ENCODE measurements around the gene ZNF385C.

Gene ZNF385C

DNA sequence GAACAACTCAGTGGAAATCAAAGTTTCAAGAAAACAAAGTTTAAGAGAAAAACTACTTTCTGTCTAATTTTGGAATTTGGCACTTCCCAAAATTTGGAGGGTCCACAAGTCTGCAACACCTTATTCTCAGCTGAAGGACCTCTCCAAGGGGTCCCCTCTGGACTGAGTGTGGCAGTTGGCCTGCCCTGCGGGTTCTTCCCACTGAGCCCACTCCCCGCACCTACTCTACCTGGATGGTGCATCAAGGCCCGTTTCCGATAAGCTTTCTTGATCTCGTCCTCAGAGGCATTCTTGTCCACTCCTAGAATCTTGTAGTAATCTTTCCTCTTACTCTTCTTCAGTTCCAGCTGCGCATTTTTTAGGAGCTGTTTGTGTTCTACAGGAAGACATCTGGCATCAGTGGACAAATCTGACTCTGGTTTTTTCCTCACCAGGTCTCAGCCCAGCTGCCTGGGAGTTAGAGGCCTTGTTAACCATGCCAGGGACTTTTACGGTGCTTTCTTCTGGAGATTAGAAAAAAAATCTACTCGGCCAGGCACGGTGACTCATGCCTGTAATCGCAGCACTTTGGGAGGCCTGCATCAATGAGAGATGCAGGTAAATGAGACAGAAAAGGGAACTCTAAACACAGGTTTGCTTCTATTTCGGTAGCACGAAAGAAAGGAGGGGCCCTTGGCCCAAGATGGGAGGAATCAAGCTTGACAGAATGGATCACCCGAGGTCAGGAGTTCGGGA lies 116.1 kb downstream of the ZNF385C start:
- DNase-seq, result no peak

DNA sequence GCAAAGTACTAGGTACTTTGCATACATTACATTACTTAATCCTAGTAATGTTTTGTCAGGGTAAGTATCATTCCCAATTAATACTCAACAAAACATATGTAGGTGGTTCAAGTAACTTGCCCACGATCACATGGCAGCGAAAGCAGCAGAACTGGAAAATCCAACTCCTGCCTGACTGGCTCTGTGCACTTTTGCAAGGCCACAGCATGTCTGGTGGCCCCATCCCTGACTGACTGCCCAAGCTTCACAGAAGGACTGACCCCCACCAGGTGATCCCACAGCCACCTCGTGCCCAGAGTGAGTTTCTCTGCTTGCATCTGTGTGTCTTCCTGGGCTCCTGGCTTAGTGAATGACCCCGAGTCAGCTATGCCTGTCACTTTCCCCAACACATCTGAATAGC lies 120.3 kb downstream of the ZNF385C start:
- no peak for DNase-seq

DNA sequence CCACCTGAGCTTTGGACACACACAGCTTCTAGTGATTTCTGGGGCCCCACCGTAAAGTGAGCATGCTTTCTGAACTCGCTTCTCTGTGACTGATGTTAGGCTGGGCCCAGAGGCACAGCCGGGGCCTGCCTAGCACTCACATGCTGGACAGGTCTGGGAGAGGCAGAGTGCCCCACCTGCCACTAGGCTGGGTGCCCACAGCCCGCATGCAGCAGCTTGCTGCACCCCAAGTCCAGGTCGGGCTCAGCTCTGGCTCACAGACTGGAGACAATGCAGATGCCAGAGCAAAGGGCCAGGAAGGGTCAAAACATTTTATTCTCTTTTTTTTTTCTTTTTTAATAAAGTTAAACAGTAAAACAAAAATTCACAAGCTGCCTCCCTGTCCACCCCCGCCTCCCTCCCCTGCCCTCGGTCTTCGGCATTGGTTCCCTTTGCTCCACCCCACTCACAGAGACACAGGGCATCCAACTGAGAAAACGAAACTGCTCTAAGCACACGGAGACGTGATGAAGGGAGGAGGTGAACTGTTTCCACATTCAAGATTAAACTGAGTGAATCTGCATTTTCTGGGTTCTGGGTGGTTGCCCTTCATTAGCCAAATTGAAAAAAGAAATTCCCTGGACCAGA lies 122.0 kb downstream of the ZNF385C start:
- no peak for DNase-seq

All from NCI-H510A treated with DMSO at 0.1 percent for 48 hours (cell line).